Stomach (tissue), 4 donors: Measurements from ENCODE around the gene C15orf61.

Source experiments
- CTCF ChIP-seq, 7 experiments: fragments of 450-650 bp in 4 of 7; fragments of 200-600 bp in 3 of 7; sonication (generic) in 3 of 7; IDR thresholded peaks; one replicate each; pipeline ENCODE4 v1.5.1; 2016 to 2019; ENCODE audit warnings: antibody characterized with exemption in 7 of 7, control low read depth in 2 of 7, mild to moderate bottlenecking in 1 of 7
- POLR2A ChIP-seq, 4 donors: fragments of 450-650 bp; IDR thresholded peaks; one replicate each; pipeline ENCODE4 v1.6.1; 2016; ENCODE audit warnings: antibody characterized with exemption in 4 of 4, control low read depth in 2 of 4, mild to moderate bottlenecking in 1 of 4, moderate library complexity in 1 of 4

GRCh38 chr15:67570875-67571647, 50.1 kb downstream of the C15orf61 start:
- TF ChIP-seq POLR2A (IDR thresholded peaks at IDR 0.05) (no peak), CTCF (IDR thresholded peaks at IDR 0.05) (no peak)
